ENCODE measurements around the gene TCTN1. TPM values are rescaled to one million over a fixed set of nuclear protein-coding genes. Genes with fewer than 3 reads are reported as not detected.

Gene TCTN1
- total and polyA plus RNA-seq, 2 of the 13 experiments (the other 11 are each of a cell fraction or from before 2014, with no cell fraction given): 13.6 to 16.0 TPM

DNA sequence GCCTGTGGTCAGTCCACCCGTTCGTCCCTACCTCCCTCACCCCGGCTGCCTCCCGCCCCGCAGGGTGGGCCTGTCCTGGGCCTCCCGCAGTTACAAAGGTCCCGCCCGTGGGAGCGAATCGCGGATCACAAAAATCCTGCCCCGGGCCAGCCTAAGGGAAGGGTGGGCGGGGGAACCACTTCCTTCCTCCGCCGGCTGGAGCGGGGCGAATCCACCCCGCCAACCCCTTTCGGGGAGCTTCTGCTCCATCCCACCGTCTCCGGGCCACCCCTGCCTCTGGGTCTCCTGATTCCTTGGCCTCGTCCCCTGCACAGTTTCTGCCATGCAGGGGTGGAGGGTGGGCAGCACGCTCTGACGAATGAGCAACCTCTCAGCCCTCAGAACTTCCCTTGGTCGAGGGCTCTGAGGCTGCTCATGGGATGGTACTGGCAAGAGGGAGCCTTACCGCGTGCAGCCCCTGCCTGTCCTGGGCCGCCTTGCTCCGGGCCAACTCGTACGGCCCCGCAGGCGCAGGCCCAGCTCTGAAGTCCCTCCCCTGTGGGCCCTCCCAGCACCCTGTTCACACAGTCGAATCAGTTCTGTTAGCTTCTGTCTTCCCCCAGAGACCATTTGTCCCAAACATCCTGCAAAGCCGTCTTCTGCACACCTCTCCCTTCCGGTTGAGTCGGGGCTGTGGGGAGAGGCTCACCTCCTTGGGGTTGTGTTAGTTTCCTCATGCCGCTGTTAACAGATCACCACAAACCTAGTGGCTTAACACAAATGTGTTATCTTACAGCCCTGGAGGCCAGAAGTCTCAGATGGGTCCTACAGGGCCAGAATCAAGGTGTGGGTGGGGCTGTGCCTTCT, 75.6 kb downstream of the TCTN1 start (continued):
- TF ChIP-seq BRF2 (CRISPR knock-in tag; IDR thresholded peaks at IDR 0.05) (no peak; the same call in 1 of the 2 replicates), FOXA1 (IDR thresholded peaks at IDR 0.05) (no peak), FOXA1 (CRISPR knock-in tag; IDR thresholded peaks at IDR 0.05) (no peak), BORCS8-MEF2B (CRISPR knock-in tag; IDR thresholded peaks at IDR 0.05) (peak; percentile 67), ZEB1 (IDR thresholded peaks at IDR 0.05; ENCODE audit: insufficient replicate concordance, low read depth) (no peak), THAP11 (CRISPR knock-in tag; IDR thresholded peaks at IDR 0.05) (0 out of 2 replicates have a peak, but pooled peaks have one; percentile 16), ETS1 (CRISPR knock-in tag; IDR thresholded peaks at IDR 0.05) (no peak), TARDBP (CRISPR knock-in tag; IDR thresholded peaks at IDR 0.05) (no peak), ZFP36L2 (CRISPR knock-in tag; IDR thresholded peaks at IDR 0.05) (no peak), ZNF678 (CRISPR knock-in tag; IDR thresholded peaks at IDR 0.05) (no peak), YEATS4 (CRISPR knock-in tag; IDR thresholded peaks at IDR 0.05; ENCODE audit: borderline replicate concordance) (0 out of 2 replicates have a peak, but pooled peaks have one; percentile 22), CBX2 (IDR thresholded peaks at IDR 0.05; ENCODE audit: low read depth, low read length) (no peak), CBX2 (CRISPR knock-in tag; IDR thresholded peaks at IDR 0.05; ENCODE audit: low read depth) (no peak), AKAP8 (CRISPR knock-in tag; IDR thresholded peaks at IDR 0.05) (no peak), ELF1 (CRISPR knock-in tag; IDR thresholded peaks at IDR 0.05) (no peak), CBFB (CRISPR knock-in tag; IDR thresholded peaks at IDR 0.05) (no peak), ZNF460 (CRISPR knock-in tag; IDR thresholded peaks at IDR 0.05; ENCODE audit: borderline replicate concordance) (no peak), ZNF274 (CRISPR knock-in tag; IDR thresholded peaks at IDR 0.05) (no peak), ZSCAN9 (CRISPR knock-in tag; IDR thresholded peaks at IDR 0.05; ENCODE audit: borderline replicate concordance) (no peak), ZFP82 (CRISPR knock-in tag; IDR thresholded peaks at IDR 0.05; ENCODE audit: borderline replicate concordance) (no peak)
- TF ChIP-seq, protein P1, sequence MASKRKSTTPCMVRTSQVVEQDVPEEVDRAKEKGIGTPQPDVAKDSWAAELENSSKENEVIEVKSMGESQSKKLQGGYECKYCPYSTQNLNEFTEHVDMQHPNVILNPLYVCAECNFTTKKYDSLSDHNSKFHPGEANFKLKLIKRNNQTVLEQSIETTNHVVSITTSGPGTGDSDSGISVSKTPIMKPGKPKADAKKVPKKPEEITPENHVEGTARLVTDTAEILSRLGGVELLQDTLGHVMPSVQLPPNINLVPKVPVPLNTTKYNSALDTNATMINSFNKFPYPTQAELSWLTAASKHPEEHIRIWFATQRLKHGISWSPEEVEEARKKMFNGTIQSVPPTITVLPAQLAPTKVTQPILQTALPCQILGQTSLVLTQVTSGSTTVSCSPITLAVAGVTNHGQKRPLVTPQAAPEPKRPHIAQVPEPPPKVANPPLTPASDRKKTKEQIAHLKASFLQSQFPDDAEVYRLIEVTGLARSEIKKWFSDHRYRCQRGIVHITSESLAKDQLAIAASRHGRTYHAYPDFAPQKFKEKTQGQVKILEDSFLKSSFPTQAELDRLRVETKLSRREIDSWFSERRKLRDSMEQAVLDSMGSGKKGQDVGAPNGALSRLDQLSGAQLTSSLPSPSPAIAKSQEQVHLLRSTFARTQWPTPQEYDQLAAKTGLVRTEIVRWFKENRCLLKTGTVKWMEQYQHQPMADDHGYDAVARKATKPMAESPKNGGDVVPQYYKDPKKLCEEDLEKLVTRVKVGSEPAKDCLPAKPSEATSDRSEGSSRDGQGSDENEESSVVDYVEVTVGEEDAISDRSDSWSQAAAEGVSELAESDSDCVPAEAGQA (IDR thresholded peaks at IDR 0.05; ENCODE audit: low read depth): no peak
- TF ChIP-seq, protein P1 (CRISPR knock-in tag; IDR thresholded peaks at IDR 0.05; ENCODE audit: borderline replicate concordance): no peak
- TF ChIP-seq, protein P2, sequence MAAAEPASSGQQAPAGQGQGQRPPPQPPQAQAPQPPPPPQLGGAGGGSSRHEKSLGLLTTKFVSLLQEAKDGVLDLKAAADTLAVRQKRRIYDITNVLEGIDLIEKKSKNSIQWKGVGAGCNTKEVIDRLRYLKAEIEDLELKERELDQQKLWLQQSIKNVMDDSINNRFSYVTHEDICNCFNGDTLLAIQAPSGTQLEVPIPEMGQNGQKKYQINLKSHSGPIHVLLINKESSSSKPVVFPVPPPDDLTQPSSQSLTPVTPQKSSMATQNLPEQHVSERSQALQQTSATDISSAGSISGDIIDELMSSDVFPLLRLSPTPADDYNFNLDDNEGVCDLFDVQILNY (CRISPR knock-in tag; conservative IDR thresholded peaks at IDR 0.05): no peak
